HG03060 (cell line): ENCODE results near the gene GPS1.

Experiments
- ATAC-seq: cut with Tn5 transposase; IDR thresholded peaks from one replicate; pipeline ENCODE4 v1.9.1; 2021; ENCODE audit warnings: low read depth, moderate number of reproducible peaks; ENCODE audit not compliant: unreplicated experiment

Gene GPS1

DNA sequence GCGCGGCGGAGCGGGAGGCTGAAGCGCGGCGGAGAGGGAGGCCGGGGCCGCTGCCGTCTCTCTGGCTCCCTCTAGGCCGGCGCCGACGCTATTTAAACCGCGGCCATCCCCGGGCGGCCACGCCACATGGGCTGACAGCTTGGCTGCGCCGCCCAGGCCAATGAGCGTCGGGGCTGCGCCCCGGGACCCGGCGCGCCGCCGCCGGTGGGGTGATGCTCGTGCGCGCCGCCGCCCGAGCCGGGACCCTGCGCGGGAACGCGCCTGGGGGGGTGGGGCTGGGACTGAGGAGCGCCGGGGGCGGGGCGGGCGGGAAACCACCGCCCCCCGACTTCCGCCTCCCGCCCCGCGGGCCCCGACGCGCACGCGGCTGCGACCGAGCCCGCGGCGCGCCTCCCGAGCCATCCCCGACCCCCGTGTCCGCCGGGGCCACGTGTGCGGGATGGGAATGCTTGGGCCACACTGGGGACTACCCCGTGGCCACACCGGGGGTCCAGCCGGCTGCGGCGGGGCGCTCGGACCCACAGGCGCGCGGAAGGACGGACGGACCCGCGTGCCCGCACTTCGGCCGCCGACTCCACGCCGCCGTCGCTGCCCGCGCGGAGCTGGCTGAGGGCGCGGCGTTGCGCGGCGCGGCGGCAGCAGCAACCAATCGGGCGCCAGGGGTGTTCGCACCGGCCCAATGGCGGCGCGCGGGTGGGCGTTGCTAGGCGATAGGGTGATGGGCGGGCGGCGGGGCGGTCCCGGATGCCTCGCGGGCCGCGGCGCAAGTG is 46.7 kb downstream of the GPS1 start, which contains the start of gene FASN:
FASN (minus strand) TSS at position 68 of the 770 bp plus-strand sequence. CDS start 1,791 bp downstream, outside the sequence.
- peak; percentile 36 for ATAC-seq

DNA sequence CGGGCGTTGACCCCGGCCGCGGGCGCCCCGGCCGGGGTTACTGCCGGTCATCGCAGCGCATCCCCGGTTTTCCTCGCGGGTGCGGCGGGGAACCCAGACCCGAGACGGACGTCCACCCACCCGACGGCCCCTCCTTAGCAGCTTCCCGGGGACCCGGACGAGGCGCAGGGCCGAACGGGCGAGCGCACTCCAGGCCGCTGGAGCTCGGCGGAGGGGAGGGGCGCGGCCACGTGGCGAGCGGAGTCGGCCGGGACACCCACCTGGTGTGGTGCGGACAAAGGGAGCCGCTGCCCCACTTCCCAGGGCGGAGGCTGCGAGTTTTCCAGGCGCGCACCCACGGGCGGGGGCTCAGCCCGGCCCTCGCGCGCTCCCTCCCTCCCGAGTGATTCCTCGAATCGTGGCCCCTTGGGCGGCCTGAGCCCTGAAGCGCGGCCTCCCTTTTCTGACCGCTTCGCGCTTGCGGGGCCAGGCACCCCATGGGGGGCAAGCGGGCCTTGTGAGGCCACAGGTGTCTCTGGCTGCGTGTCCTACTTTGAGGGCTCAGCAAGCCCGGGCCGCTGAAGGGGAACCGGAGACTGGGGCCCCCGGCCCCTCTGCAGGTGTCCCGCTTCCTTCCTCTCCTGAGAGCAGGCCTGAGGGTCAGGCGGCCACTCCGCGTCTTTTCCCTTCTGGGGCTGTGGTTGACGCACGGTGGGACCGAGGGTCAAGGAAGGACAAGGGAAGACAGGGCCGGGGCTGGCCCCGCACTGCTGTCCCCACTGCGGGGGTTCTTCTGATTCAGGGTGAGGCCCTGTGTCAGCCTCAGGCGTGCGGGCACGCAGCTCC is 47.5 kb downstream of the GPS1 start:
- ATAC-seq, result peak; percentile 2

- no peak for ATAC-seq
Measured at GRCh38 chr17:82100502-82101298, 49.0 kb downstream of the GPS1 start.

DNA sequence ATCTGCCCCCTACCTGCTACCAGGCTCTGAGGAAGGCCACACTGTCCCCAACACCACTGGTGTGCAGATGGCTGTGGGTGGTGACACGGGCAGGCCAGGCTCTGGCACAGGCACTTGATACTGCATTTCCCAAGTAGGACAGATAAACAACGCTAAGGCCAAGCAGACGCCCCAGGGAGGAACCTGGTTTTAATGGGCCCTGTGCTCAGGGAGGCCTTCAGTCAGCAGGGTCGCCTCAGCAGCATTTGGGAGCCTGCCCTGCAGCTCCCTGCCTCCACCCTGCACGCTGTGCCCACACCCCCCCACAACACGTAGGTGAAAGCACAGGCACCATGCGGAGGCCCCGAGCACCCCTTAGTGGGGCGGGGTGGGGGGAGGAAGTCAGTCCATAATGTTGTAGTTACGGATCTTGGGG is 49.6 kb downstream of the GPS1 start:
- no peak for ATAC-seq

GRCh38 chr17:82101767-82102679 is 50.3 kb downstream of the GPS1 start:
- no peak for ATAC-seq

- no peak for ATAC-seq
Measured at GRCh38 chr17:82103553-82104451, 52.1 kb downstream of the GPS1 start.

DNA sequence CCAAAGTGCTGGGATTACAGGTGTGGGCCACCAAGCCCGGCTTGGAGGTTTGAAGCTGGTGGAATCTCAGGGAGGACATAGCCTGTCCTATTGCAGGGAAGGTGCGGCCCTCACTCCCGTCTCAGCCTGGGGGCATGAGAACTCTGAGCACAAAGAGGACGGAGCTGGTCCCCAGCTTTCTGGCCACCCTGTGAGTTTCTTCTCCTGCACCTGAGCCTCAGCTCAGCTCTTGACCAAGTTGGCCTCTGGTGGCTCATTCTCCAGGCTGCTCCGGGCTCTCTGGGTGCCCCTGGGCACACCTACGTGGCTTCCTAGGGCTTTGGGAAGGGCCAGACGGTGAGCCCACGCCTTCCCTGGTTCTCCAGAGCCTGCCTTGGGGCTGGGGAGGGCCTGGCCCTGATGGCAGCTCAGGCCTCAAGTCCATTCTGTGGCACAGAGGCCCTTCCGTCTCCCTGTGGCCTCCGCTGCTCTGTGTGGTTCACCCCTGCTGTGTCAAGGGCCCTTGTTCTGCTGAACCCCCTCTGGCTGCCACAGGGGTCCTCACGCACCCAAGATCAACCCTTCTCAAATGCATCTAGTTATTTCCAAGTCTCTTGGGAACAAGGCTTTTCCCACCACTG is 53.2 kb downstream of the GPS1 start:
- no peak for ATAC-seq

- ATAC-seq, result no peak
Measured at GRCh38 chr17:82105417-82105881, 53.8 kb downstream of the GPS1 start.

GRCh38 chr17:82105882-82106687 is 54.4 kb downstream of the GPS1 start:
- ATAC-seq, result peak; percentile 53

DNA sequence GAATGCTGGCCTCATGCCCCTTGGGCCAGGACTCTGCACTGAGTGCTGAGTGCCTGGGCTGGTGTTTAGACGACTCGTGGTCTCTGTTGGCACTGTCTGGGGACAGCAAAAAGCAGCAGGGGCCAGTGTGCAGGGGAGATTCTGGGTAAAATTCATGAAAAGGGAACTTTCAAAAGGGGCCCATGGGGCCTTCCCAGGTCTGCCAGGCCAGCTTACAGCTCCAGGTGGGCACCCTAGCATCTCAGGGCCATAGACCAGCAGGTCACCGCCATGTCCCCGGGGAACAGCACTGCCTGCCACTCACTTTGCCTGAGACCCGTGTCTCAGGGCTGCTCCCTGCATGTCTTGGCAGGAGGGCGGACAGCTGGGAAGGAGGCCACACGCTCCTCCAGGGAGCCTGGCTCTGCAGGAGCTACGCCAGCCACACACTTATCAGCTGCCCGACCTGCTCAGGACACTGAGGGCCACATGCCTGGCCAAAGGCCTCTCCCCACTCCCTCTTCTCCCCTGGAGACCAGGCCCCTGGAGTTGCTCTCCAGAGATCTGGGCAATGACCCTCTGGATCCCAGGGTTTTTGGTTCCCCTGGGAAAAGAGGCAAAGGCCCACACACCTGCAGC is 55.1 kb downstream of the GPS1 start:
- no peak for ATAC-seq
